ENCODE measurements around the gene TMEM200B.

GRCh38 chr1:29125788-29126187, 2.1 kb upstream of the TMEM200B start:
- no peak for TF ChIP-seq PRDM2 (tag by site-specific recombination; IDR thresholded peaks at IDR 0.05; ENCODE audit: borderline replicate concordance)
- TF ChIP-seq CTCF (tag by site-specific recombination; IDR thresholded peaks at IDR 0.05) = no peak
- no peak for TF ChIP-seq ZNF658 (tag by site-specific recombination; IDR thresholded peaks at IDR 0.05)
- TF ChIP-seq HOXA7 (CRISPR knock-in tag; IDR thresholded peaks at IDR 0.05; ENCODE audit: borderline replicate concordance) = no peak
- TF ChIP-seq ZNF146 (tag by site-specific recombination; IDR thresholded peaks at IDR 0.05) = no peak
- TF ChIP-seq ZSCAN5A (tag by site-specific recombination; IDR thresholded peaks at IDR 0.05) = no peak
- TF ChIP-seq, protein P1, sequence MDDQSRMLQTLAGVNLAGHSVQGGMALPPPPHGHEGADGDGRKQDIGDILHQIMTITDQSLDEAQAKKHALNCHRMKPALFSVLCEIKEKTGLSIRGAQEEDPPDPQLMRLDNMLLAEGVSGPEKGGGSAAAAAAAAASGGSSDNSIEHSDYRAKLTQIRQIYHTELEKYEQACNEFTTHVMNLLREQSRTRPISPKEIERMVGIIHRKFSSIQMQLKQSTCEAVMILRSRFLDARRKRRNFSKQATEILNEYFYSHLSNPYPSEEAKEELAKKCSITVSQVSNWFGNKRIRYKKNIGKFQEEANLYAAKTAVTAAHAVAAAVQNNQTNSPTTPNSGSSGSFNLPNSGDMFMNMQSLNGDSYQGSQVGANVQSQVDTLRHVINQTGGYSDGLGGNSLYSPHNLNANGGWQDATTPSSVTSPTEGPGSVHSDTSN (CRISPR knock-in tag; IDR thresholded peaks at IDR 0.05) = no peak
- TF ChIP-seq ZNF561 (tag by site-specific recombination; IDR thresholded peaks at IDR 0.05; ENCODE audit: borderline replicate concordance) = no peak
- TF ChIP-seq REPIN1 (tag by site-specific recombination; IDR thresholded peaks at IDR 0.05; ENCODE audit: low read depth) = no peak
- TF ChIP-seq YY1 (tag by site-specific recombination; IDR thresholded peaks at IDR 0.05) = no peak
- TF ChIP-seq ZNF274 (IDR thresholded peaks at IDR 0.05; ENCODE audit: low read length) = no peak
- no peak for TF ChIP-seq ZNF274 (tag by site-specific recombination; IDR thresholded peaks at IDR 0.05; ENCODE audit: borderline replicate concordance)
- TF ChIP-seq ZBTB20 (tag by site-specific recombination; IDR thresholded peaks at IDR 0.05) = no peak
- TF ChIP-seq ZNF585B (tag by site-specific recombination; IDR thresholded peaks at IDR 0.05) = no peak

Data from HEK293 (cell line).